NOMO-1 treated with DMSO at 0.1 percent for 48 hours (cell line): Measurements from ENCODE around the gene NR5A1.

Source experiments
- DNase-seq: peaks from one replicate; lab custom pipeline; 2025; ENCODE audit not compliant: unreplicated experiment; lab: John Stamatoyannopoulos, UW

The NR5A1 gene

GRCh38 chr9:124483481-124483880 lies 23.7 kb downstream of the NR5A1 start:
- DNase-seq, result no peak

DNA sequence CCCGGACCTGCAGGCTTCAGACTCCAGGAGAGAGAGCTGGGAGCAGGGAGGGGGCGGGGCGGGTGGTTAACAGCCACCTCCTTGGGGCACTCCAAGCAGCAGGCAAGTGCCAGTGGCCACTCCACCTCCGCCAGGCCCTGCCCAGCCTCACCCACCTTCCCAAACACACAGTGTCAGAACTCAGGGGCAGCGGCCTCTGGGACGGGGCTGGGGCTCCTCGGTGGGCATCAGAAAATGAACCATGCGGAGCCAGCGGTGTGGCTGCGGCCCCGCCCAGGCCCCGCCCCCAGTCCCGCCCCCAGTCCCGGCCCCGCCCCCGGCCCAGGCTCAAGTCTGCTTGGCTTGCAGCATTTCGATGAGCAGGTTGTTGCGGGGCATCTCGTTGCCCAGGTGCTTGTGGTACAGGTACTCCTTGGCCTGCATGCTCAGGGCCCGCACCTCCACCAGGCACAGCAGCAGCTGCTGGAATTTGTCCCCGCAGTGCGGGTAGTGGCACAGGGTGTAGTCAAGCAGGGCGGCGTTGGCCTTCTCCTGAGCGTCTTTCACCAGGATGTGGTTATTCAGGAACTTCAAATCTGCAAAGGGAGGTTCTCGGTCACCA lies 24.7 kb downstream of the NR5A1 start:
- no peak for DNase-seq

DNA sequence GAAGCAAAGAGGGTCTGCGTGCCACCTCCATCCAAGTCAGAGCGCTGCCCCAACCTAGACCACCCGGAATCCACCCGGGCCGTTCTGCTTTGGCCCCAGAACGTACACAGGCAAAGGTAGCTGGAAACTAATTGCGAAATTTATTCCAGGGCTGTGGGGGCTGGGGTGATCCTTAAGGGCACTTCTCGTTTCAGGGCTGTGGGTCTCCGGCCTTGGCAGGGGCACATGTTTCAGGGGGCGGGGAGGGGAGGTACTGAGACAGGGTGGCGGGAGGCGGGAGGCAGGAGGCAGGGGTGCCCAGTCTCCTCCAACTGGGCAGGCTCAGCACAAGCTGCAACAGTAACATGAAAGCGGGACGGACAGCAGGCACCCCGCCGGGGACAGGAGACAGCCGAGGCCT lies 26.1 kb downstream of the NR5A1 start:
- DNase-seq, result peak; percentile 28

DNA sequence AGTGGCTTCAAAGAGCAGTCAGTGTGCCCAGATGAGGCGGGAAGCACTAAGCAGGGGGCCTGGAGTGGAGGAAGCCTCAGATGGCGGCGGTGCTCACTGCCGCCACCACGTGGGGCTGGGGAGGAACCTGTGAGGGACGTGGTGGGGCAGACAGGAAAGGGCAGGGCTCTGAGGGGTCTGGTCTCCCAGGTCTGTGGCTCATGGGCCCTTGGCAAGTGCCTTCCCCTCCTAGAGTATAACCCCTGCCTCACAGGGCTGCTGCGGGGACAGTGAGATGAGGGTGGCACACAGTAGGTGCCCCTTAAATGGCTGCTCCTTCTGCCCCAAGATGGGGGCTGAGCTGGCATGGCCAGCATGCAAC lies 26.6 kb downstream of the NR5A1 start:
- DNase-seq, result peak; percentile 10

DNA sequence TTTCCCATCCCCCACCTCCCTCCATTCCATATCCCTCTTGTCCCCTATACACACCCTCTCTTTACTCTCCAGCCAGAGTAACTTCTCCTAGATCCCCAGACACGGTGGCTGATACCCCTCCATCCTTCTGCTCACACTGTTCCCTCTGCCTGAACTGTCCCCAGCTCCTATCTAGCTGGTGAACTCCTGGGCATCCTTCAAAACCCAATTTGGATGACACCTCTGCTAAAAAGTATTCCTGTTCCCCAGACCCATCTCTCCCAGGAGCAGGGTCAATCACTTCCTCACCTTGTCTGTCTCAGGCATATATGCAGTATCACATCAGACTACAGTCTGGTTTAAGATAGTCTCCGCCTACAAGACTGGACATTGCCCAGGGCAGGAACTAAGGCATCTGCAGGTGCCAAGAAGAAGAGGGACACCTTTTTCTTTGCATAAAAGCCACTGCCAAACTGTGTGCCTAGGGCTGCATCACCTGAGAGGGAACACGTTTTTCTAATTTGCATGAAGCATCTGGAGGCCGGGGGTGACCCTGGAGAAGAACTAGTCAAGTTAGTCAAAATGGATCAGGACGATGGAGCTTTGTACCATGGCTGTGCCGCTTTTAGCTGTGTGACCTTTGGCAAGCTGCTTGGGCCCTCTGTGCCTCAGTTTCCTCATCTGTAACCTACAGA lies 27.1 kb downstream of the NR5A1 start:
- no peak for DNase-seq

DNA sequence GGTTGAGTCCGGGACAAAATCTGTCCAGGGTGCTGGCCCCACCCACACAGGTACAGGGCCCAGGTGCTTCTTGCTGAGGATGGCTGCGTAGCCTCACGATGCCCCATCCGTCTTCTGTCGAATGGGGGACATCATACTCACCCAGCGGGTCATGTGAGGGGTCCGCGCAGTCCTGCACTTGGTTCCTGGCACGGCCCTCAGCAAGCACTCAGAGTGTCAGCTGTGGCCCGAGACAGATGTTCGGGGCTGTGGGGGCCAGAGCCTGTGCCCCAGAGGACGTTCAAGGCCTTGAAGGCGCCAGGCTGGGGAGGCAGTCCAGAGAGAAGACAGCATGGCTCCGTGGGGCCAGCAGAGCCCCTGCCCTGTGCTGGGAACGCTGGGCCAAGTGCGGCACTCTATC lies 27.8 kb downstream of the NR5A1 start:
- no peak for DNase-seq

GRCh38 chr9:124478354-124478753 lies 28.8 kb downstream of the NR5A1 start:
- no peak for DNase-seq

GRCh38 chr9:124477648-124478285 lies 29.4 kb downstream of the NR5A1 start:
- no peak for DNase-seq

- DNase-seq, result no peak
Measured at GRCh38 chr9:124477211-124477647, 30.0 kb downstream of the NR5A1 start.

DNA sequence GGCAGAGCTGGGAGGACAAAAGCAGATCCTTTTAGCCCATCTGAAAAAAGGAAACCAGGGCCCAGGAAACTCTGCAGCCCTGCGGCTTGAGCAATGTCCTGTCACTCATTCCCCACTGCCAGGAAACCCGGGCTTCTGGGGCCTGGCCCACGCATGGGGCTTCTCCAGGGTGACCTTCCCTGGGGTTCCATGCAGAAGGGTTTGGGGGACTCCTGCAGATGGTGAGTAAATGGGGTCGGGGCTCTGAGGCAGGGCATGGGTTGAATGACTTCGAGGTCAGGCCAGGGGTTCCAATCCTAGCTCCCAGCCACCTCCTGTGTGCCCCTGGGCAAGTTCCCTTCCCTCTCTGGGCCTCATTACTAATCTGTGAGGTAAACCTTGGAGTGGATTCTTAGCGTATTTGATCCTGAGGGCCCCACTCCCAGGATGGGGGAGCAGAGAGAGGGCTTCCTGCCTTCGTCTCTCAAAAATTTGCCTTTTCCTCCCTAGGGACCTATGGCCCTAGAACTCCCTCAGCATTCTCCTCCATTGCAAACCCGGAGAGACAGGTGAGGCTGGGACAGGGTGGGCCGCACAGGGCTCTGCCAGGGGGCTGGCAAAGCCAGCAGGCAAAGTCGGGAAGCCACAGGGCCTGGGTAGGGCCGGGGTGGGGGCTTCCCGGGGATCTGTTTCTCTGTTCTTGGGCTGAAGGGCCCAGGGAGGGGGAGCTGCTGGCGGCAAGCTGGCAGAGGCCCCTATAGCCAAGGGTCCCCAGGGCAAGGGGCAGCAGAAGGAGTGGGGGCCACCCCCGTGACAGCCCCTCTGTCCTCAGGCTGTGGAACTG lies 31.1 kb downstream of the NR5A1 start:
- no peak for DNase-seq

GRCh38 chr9:124475158-124475867 lies 31.9 kb downstream of the NR5A1 start:
- no peak for DNase-seq

- no peak for DNase-seq
Measured at GRCh38 chr9:124474151-124474550, 33.0 kb downstream of the NR5A1 start.

- DNase-seq, result no peak
Measured at GRCh38 chr9:124473310-124473709, 33.9 kb downstream of the NR5A1 start.

DNA sequence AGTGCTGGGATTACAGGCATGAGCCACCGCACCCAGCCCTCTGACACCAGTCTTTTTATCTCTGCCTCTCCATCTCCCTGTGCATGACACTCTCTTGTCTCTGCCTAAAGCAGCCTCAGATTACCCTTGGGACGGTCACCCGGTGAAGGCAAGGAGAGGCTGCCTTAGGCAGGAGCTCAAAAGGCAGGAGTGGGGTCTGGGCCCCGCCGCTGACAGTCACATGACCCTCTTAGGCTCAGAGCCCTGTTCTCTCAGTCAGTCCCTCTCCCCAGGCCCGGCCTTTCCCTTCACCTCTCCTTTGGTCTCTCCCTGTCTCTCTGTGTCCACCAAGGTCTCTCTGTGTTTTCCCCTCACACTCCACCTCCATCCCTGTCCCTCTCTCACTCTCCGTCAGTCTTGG lies 34.4 kb downstream of the NR5A1 start:
- no peak for DNase-seq

- no peak for DNase-seq
Measured at GRCh38 chr9:124471761-124472160, 35.4 kb downstream of the NR5A1 start.

DNA sequence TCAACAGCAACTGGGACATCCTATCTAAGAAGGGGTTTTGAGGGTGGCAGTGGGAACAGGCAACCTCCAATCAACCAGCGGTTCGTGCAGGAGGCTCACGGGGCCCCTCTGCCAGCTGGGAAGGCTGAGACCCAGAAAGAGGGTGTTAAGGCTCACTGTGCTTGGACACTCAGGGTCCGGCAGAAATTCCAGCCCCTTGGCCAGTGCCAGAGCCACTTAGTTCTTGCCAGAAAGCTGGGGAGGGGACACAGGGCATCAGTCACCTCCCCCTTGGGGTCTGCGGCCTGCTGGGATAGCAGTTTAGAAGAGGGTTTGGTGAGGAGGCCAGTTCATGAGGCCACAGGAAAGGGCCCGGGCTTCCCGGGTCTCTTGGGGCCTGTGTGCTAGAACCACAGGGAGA lies 36.5 kb downstream of the NR5A1 start:
- DNase-seq, result no peak

- DNase-seq, result no peak
Measured at GRCh38 chr9:124470306-124470705, 36.9 kb downstream of the NR5A1 start.

GRCh38 chr9:124469011-124469832 lies 38.0 kb downstream of the NR5A1 start:
- no peak for DNase-seq

GRCh38 chr9:124468061-124468740 lies 39.0 kb downstream of the NR5A1 start:
- no peak for DNase-seq
